Measurements from ENCODE around the gene CABP4.

CABP4 gene

GRCh38 chr11:67437809-67438157, 17.4 kb upstream of the CABP4 start:
- H3K27me3 Mint-ChIP-seq: no peaks in the 10 kb centered on the region
- peak overlapping the region; percentile 95 for H3K27ac Mint-ChIP-seq
- peaks cover 21% of the 10 kb centered on the region for H3K36me3 Mint-ChIP-seq (ENCODE audit: low read depth)
- H3K4me1 Mint-ChIP-seq (ENCODE audit: low read depth): peaks cover 74% of the 10 kb centered on the region
- no peaks in the 10 kb centered on the region for H3K9me3 Mint-ChIP-seq
- peak overlapping the region; percentile 91 for H3K4me3 Mint-ChIP-seq

GRCh38 chr11:67438158-67438902, 16.8 kb upstream of the CABP4 start:
- Mint-ChIP-seq H3K4me3 (peak overlapping the region; percentile 91), H3K36me3 (ENCODE audit: low read depth) (peaks cover 21% of the 10 kb centered on the region)

GRCh38 chr11:67439321-67440228, 15.6 kb upstream of the CABP4 start:
- H3K36me3 Mint-ChIP-seq (ENCODE audit: low read depth): peaks cover 21% of the 10 kb centered on the region
- no peaks in the 10 kb centered on the region for H3K9me3 Mint-ChIP-seq
- peak overlapping the region; percentile 91 for H3K4me3 Mint-ChIP-seq
- no peaks in the 10 kb centered on the region for H3K27me3 Mint-ChIP-seq
- peaks cover 68% of the 10 kb centered on the region for H3K4me1 Mint-ChIP-seq (ENCODE audit: low read depth)
- H3K27ac Mint-ChIP-seq: peak overlapping the region; percentile 94

More at GRCh38 chr11:67438158-67438902, 16.8 kb upstream of the CABP4 start:
- Mint-ChIP-seq H3K27me3 (no peaks in the 10 kb centered on the region), H3K9me3 (no peaks in the 10 kb centered on the region), H3K4me1 (ENCODE audit: low read depth) (peaks cover 70% of the 10 kb centered on the region), H3K27ac (peak overlapping the region; percentile 95)

- Mint-ChIP-seq H3K4me3 (peak overlapping the region; percentile 91), H3K9me3 (no peaks in the 10 kb centered on the region), H3K27me3 (no peaks in the 10 kb centered on the region), H3K4me1 (ENCODE audit: low read depth) (peaks cover 71% of the 10 kb centered on the region), H3K27ac (peak overlapping the region; percentile 94), H3K36me3 (ENCODE audit: low read depth) (peaks cover 17% of the 10 kb centered on the region)
These were observed 14.7 kb upstream of the CABP4 start for GRCh38 chr11:67440229-67441097.

DNA sequence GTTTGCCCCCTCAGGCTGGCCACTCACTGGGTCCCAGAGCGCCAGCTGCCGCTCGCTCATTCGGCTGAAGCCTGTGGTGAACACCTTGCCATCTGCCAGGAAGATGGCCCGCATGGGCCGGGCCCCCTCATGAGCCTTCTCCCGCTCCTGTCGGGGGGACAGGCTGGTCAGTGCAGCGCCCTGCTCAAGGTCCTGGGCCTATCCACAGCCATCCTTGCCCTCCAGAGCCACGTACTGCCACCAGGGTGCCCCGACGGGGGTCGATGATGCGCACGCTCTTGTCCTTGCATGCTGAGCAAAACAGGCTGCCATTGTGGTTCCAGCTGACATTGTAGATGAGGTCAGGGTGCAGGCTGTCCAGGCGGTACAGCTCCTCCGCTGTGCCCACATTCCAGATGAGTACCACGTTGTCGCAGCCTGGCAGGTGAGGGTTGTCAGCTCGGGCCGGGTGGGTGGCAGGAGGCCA, 14.0 kb upstream of the CABP4 start:
- no peaks in the 10 kb centered on the region for H3K9me3 Mint-ChIP-seq
- no peaks in the 10 kb centered on the region for H3K27me3 Mint-ChIP-seq
- H3K4me3 Mint-ChIP-seq: no peak overlapping the region
- H3K27ac Mint-ChIP-seq: peak overlapping the region; percentile 54
- H3K4me1 Mint-ChIP-seq (ENCODE audit: low read depth): peaks cover 72% of the 10 kb centered on the region
- peaks cover 12% of the 10 kb centered on the region for H3K36me3 Mint-ChIP-seq (ENCODE audit: low read depth)

DNA sequence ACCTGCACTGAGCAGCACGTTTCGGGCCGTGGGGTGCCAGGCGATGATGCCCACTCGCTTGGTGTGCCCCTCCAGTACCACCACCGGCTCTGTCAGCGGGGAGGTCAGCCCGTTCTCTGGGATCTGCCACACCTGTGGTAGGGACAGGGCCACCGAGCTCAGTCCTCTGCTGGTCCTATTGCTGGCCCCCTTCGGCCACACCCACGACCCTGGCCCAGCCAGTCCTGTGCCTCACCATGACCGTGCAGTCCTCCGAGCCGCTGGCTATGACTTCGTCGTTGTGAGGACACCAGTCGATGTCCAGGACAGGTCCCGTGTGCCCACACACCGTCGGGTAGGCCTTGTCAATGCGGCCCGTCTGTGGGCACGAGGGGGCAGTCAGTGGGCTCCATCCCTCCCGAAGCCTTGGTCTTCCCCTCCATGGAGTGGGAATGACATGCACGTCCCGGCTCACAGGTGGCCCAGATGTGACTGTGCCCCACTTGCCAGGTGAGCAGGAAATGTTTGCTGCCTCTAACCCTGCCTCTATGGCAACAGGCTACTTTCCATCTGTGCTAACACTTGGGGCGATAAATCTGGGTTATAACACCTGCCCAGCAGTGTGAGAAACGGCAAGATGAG, 13.3 kb upstream of the CABP4 start:
- H3K9me3 Mint-ChIP-seq: no peaks in the 10 kb centered on the region
- H3K36me3 Mint-ChIP-seq (ENCODE audit: low read depth): peaks cover 6% of the 10 kb centered on the region
- no peak overlapping the region for H3K27ac Mint-ChIP-seq
- peak overlapping the region; percentile 60 for H3K4me3 Mint-ChIP-seq
- no peaks in the 10 kb centered on the region for H3K27me3 Mint-ChIP-seq
- peaks cover 71% of the 10 kb centered on the region for H3K4me1 Mint-ChIP-seq (ENCODE audit: low read depth)

- H3K9me3 Mint-ChIP-seq: no peaks in the 10 kb centered on the region
- peak overlapping the region; percentile 89 for H3K27ac Mint-ChIP-seq
- peaks cover 3% of the 10 kb centered on the region for H3K36me3 Mint-ChIP-seq (ENCODE audit: low read depth)
- peaks cover 77% of the 10 kb centered on the region for H3K4me1 Mint-ChIP-seq (ENCODE audit: low read depth)
- peak overlapping the region; percentile 60 for H3K4me3 Mint-ChIP-seq
- H3K27me3 Mint-ChIP-seq: no peaks in the 10 kb centered on the region
These were observed 12.4 kb upstream of the CABP4 start for GRCh38 chr11:67442504-67443404.

DNA sequence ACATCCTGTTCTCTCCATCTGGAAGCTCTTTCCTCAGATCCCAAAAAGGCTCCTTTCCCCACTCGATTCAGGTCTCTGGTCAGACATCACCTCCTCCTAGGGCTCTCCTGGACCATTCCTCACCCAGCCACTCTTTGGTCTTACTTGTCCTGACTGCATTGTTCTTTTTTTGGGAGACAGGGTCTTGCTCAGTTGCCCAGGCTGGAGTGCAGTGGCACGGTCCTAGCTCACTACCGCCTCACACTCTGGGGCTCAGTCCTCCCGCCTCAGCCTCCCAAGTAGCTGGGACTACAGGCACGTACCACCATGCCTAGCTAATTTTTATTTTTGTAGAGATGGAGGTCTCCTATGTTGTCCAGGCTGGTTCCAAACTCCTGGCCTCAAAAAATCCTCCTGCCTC, 9.6 kb upstream of the CABP4 start:
- Mint-ChIP-seq H3K27ac (peak overlapping the region; percentile 0), H3K9me3 (no peaks in the 10 kb centered on the region), H3K36me3 (ENCODE audit: low read depth) (no peaks in the 10 kb centered on the region), H3K4me3 (no peak overlapping the region), H3K4me1 (ENCODE audit: low read depth) (peaks cover 77% of the 10 kb centered on the region), H3K27me3 (no peaks in the 10 kb centered on the region)

DNA sequence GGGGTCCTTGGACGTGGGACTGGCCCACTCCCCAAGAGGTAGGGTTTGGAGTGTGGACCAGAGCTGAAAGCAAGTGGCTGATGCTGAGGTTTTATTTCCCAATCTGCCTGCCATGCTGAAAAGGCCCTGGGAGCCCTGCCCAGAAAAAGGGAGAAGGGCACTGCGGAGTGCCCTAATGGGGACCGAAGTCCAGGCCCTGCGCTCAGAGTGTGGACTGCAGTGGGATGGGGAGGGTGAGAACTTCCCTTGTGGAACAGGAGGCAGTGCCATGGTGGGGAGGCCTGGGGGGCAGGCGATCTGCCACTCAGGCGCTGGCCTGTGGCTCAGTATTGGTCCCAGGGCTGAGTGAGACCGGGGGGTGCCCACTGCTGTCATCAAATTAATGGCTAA, 6.9 kb upstream of the CABP4 start:
- peaks cover 60% of the 10 kb centered on the region for H3K4me1 Mint-ChIP-seq (ENCODE audit: low read depth)
- H3K27me3 Mint-ChIP-seq: no peaks in the 10 kb centered on the region
- no peak overlapping the region for H3K27ac Mint-ChIP-seq

DNA sequence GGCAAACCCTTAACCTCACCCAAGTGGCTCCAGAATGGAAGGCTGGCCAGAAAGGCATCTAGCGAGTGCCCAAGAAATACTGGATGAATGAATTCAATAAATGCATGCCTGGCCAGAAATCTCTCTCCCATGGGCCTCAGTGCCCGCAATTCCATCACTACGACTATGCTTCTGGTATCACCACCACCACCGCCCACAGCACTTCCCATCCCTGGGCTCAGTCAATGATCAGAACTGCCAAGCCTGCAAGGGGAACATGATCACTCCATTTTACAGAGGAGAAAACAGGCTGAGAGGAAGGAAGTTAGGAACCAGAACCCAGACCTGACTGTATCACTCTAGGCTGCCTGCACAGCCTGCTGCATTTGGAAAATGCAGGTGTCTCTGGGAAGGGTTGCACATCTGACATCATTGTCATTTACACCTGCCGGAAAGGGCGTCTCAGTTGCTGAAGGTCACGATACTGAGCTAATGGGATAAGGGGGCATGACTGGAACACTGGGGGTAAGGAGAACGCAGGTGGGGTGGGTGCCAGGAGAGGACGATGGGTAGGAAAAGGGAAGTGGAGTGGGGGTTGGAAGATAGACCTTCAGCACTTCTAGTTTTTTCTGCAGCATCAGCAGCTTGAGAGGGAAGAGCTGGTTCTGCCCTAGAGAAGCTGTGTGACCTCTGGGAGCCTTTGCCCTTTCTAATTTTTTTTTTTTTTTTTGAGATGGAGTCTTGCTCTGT, 5.9 kb upstream of the CABP4 start:
- Mint-ChIP-seq H3K9me3 (no peaks in the 10 kb centered on the region), H3K36me3 (ENCODE audit: low read depth) (no peaks in the 10 kb centered on the region), H3K27ac (no peak overlapping the region), H3K27me3 (no peaks in the 10 kb centered on the region), H3K4me3 (no peak overlapping the region), H3K4me1 (ENCODE audit: low read depth) (peaks cover 52% of the 10 kb centered on the region)

More for the DNA sequence above, 6.9 kb upstream of the CABP4 start:
- H3K9me3 Mint-ChIP-seq: no peaks in the 10 kb centered on the region
- no peak overlapping the region for H3K4me3 Mint-ChIP-seq
- H3K36me3 Mint-ChIP-seq (ENCODE audit: low read depth): no peaks in the 10 kb centered on the region

DNA sequence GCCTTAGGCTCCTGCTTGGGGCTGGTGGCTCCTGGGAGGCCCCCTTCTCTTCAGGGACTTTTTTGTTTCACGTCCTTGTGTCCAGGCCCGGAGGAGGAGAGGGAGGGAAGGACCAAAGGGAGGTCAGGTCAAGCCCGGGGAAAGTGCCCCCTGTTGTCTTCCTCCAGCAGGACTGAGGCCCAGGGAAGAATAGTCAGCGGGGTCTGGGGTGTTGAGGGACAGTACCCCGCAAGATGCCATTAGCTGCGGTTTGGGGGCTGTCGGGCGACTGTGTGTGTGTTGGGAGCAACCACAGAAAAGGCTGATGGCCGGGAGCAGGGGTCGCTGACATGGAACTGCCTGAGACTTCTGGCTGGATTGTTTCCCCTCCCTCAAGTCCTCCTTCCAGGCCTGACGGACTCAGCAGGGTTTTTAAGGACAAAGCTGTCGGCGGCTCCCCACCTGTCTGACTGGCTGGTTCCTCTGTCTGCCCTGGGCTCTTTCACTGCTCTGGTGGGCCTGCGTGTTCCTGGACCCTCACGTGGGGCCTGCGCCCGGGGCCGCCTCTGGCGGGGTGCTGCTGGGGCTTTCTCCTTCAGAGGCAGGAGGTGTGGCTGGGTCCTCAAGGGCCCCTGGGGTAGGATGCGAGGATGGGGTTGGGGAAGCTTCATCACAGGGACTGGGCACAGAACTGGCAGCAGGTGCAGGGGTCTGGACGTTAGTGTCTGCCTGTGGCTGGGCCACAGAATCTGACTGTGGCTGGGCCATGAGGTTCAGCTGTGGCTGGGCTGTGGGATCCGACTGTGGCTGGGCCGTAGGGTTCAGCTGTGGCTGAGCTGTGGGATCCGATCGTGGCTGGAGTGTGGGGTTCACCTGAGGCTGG, 4.1 kb upstream of the CABP4 start:
- Mint-ChIP-seq H3K9me3 (no peaks in the 10 kb centered on the region), H3K36me3 (ENCODE audit: low read depth) (no peaks in the 10 kb centered on the region), H3K4me3 (no peak overlapping the region), H3K27ac (no peak overlapping the region), H3K27me3 (no peaks in the 10 kb centered on the region), H3K4me1 (ENCODE audit: low read depth) (peaks cover 36% of the 10 kb centered on the region)

- no peaks in the 10 kb centered on the region for H3K36me3 Mint-ChIP-seq (ENCODE audit: low read depth)
- no peak overlapping the region for H3K27ac Mint-ChIP-seq
- H3K27me3 Mint-ChIP-seq: no peaks in the 10 kb centered on the region
- no peaks in the 10 kb centered on the region for H3K9me3 Mint-ChIP-seq
- H3K4me3 Mint-ChIP-seq: no peak overlapping the region
- peaks cover 32% of the 10 kb centered on the region for H3K4me1 Mint-ChIP-seq (ENCODE audit: low read depth)
These were observed 3.5 kb upstream of the CABP4 start for GRCh38 chr11:67451658-67451976.

Measured in stimulated activated naive CD8-positive, alpha-beta T cell treated with anti-CD3 and anti-CD28 coated beads, Interleukin-15, Interleukin-2, amounts not matched to agents 100 ng/mL and 50 ng/mL, for 24 hours (primary cell).